ENCODE measurements around the gene NRP2.

The NRP2 gene

GRCh38 chr2:205682239-205682970, at the start of gene NRP2:
NRP2 (plus strand) TSS chr2:205682501; CDS start chr2:205683291, 790 bp downstream.
- DNase-seq, result peak; percentile 27 to 29

GRCh38 chr2:205633994-205634393, 48.3 kb upstream of the NRP2 start:
- no peak for DNase-seq

DNA sequence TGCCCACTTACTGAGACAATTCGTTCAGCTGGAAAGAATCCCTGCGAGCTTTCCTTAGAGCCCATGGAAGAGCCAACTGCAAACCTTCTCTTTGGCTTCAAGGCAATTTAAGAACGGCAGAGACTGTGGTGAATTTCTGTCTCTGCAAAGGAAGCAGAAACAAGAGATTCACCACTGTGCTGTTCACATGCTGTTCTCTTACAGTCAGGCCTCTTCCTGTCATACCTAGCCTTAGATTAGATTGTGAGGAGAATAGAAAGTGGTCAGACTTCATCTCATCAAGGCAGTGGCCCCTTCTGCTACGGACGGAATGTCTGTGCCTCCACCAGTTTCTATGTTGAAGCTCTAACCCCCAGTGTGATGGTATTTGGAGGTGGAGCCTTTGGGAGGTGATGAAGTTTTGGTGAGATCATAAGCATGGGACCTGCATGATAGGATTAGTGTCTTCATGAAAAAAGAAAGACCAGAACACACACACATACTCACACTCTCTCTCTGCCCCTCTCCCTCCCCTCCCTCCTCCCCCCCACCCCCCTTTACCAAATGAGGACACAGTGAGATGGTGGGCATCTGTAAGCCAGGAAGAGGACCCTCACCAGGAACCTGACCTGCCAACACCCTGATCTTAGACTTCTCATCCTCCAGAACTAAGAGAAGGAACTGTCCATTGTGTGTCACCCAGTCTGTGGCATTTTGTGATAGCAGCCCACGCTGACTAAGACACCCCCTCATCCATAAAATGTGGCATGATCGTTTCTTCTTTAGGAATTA, 45.6 kb upstream of the NRP2 start:
- DNase-seq, result no peak

DNA sequence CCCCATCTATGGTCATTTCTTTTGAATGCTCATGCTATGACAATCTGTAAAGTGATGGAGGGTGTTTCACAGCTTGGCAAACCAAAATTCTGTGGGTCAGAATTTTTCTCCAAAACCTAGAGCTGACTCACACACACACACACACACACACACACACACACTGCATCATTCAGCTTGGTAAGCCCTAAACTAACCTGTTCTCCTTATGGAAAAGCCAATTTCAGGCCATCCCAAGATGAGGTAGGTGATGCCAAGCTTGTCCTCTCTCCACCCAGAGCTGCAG, 45.0 kb upstream of the NRP2 start:
- DNase-seq, result no peak

DNA sequence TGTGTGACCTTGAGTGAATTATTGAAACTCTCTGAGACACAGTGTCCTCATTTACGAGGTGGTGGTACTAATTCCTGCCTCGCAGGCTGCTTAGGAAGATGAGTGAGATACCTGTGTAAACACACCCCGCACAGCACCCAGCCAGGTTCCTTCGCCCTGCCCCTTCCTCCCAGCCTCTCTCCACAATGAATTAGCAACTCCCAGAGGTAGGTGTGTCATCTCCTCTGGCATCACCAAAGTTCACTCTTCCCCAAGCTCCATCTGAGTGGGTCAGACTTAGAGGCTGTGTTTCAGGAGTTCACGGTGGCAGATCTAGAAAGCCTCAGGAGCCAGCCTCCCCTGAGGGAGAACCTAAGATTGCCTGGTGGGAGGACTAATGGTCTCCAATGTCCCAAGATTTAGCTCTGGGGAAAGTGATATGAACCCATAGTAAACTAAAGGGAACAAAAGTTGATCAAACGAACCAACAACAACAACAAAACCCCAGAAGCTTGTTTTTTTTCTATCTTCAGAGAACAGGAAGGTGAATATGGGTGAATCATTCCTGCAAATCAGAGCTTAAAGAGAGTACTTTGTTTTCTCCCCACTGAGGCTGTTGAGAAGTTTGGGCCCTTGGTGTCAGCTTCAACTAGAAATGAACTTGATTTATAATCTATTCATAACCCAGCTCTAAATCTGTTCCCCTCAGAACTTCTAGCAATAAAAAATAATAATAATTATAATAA, 44.4 kb upstream of the NRP2 start:
- DNase-seq, result no peak

- no peak for DNase-seq
Measured at GRCh38 chr2:205640716-205641115, 41.6 kb upstream of the NRP2 start.

DNA sequence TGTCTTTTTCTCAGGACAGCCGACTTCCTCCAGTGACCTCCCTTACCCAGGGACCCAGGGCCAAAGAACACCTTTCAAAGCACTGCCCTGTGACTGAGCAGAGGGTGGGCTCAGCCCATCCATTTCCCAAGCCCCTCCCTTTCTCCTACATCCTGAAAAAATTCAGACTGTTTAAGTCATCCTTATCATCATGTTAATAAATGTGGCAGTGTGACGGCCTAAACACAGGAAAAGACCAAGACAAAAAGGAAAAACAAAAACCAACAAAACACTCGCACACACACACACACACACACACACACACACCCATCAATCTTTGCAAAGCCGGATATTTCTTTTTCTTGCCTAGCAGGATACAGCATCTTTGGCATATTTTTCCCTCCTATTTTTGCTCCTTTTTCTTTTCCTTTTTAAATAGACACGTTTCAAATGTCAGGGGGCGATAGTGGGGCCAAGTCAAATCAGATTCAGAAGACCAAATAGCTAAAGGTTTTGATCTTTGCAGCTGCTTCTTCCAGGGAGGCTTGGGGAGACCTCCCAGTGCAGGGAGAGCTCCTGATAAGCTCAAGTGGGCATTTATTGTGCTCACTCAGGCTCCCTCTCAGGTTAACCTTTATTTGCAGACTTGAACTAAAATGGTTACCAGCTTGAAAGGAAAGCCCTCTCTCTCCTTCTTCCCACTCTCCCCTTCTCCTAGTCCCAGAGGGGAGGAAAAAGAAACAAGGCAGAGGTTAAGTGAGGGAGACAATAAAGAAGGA, 39.5 kb upstream of the NRP2 start:
- no peak for DNase-seq

GRCh38 chr2:205643391-205643885, 38.9 kb upstream of the NRP2 start:
- DNase-seq, result no peak

DNA sequence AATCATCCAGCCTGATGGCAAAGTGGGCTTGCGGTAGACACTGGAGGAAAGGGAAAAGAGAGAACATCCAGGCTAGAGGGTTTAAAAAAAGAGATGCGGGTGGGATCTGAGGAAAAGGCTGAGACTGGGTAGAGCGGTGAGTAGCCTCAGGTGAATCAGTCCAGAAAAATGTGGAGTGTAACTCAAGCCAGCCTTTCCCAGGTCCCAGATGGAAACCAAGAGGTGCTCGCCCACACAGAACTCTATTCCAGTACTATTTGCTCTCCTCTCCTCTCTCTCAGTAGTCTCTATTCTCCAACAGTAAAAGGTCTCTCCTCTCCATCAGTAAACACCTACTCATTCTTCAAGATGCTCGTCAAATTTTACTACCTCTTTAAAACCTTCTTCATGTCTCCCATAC, 38.3 kb upstream of the NRP2 start:
- DNase-seq, result no peak

GRCh38 chr2:205646680-205647079, 35.6 kb upstream of the NRP2 start:
- no peak for DNase-seq

DNA sequence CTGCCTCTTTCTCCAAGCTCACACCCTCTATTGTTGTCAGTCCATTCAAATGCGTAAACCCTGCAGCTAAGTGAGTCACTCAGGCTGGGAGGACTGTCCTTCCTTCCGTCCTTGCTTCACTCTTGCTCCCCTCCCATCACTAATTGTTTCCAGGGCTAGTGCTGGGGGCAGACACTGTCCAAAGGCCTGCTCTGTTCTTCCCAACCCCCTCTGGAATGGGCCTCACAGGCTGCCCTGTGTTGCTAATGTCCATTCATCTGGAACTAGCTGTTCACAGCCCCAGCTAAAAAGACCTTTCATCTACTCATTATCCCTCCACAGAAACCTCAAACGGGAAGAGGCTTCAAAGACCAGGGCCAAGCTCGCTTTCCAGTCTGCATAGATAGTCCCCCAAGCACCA, 31.9 kb upstream of the NRP2 start:
- DNase-seq, result no peak

DNA sequence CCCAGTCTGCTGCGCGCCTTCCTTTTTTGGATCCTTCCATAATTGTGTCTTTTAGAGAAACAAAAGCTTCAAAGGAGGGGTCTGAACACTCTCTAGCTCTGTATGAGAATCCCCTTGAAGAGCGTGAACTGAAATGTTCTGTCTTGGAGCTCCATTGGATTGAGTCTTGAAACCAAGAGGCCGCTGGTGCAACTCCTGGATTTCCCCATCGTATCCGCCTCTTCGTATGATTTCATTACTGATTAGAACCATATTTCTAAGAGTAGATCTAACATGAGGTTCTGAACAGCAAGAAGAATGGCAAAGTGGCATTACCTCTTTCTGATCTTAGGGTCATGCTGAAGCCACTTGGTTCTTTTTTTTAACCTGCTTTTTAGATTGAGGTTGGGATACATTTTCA, 31.4 kb upstream of the NRP2 start:
- DNase-seq, result no peak

DNA sequence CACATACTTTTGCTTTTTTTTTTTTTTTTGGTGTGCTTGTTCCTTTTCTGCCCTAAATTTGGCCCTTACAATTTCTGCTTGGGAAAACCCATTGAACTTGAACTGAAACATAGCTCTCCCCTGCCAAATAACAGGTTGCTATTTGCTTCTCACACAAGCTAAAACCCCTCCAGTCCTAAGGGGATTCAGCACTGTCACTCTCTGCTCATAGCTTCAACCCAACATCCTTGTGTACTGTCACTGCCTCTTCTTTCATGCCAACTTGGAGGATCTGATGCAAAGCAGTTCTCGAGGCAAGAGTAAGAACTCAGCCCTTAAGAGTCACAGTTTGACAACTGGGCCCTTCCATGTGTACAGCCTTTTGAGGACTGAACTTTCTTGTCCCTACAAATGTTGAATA, 30.6 kb upstream of the NRP2 start:
- no peak for DNase-seq

- no peak for DNase-seq
Measured at GRCh38 chr2:205654878-205655605, 27.3 kb upstream of the NRP2 start.

- no peak for DNase-seq
Measured at GRCh38 chr2:205655779-205656456, 26.4 kb upstream of the NRP2 start.

DNA sequence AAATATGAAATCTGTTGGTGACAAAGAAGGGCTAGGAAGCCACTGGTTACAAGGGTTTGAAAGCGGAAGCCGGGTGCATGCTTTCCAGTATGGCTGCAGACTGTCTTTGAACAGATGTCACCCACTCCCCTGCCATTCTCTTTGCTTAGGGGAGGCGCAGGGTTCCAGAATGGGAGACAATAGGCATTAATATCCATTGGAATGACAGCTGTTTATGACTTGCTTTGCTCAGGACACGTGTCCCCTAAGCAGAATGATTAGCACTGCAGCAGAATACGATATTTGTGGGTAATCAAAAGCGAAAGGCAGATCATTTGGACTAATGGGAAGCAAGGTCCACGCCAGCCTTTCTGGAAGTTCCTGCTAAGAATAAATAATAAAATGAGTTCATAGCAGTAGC, 25.8 kb upstream of the NRP2 start:
- no peak for DNase-seq

DNA sequence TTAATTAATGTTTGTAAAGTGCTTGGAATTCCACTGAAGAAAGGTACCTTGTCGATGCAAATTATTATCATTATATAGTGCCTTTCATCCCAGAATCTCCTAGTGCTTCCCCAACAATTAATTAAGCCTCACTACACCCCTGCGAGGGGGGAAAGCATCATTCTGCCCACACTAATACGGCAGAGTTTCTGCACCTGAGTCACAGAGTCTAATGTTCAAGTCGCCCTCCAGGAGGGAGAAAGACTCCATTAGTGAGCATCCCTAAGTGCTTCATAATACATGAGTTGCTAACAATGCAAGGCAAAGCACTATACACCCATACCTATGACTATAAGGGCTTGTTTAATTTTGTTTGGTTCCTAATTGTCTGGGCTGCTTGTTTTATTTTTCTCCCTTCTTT, 25.4 kb upstream of the NRP2 start:
- no peak for DNase-seq

GRCh38 chr2:205657579-205657978, 24.7 kb upstream of the NRP2 start:
- no peak for DNase-seq

GRCh38 chr2:205658068-205658467, 24.2 kb upstream of the NRP2 start:
- no peak for DNase-seq

GRCh38 chr2:205658572-205658971, 23.7 kb upstream of the NRP2 start:
- DNase-seq, result no peak

DNA sequence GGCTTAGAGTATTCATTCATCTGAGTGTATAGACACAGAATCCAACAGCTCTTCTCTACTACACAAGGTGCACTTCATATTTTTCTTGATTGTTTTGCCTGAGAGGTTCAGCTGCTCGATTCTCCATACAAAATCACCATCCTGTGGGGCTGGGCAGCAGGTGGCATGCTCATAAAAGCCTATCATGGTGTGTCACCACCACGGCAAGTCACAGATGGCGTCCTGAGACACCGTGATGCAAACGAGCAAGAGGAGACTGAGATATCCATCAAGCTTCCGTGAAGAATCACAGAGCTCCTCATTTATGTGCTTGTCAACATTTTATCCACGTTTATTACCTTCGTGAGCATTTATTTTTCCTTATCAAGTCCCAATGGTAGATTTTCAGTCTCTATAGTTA, 22.4 kb upstream of the NRP2 start:
- no peak for DNase-seq
